HG02870 (cell line): ENCODE results near the gene SAXO1.
A peak's percentile ranks its signal among the peaks of the same experiment; 100 is the strongest.
"Not testable (repeated sequence)": the region's sequence is repeated elsewhere in the genome, so short reads cannot be mapped to it uniquely, and the experiment has no call there.

ENCODE experiments used
- ATAC-seq: cut with Tn5 transposase; IDR thresholded peaks from one replicate; pipeline ENCODE4 v1.9.1; 2021; ENCODE audit warnings: mild to moderate bottlenecking, moderate library complexity; ENCODE audit not compliant: unreplicated experiment

Gene SAXO1

GRCh38 chr9:19033015-19033414 lies at the start of gene SAXO1:
SAXO1 (minus strand) TSS chr9:19033209; CDS start chr9:19032908, 301 bp downstream.
- ATAC-seq: no peak

GRCh38 chr9:19074836-19075235 lies 41.8 kb upstream of the SAXO1 start:
- ATAC-seq: no peak

- ATAC-seq: no peak
Observed at GRCh38 chr9:19074229-19074628, 41.2 kb upstream of the SAXO1 start.

GRCh38 chr9:19057033-19057432 lies 24.0 kb upstream of the SAXO1 start:
- ATAC-seq: no peak

- ATAC-seq: no peak
Observed at GRCh38 chr9:19050637-19051591, 17.9 kb upstream of the SAXO1 start.

GRCh38 chr9:19049917-19050636 lies 17.1 kb upstream of the SAXO1 start:
- ATAC-seq: no peak

GRCh38 chr9:19048966-19049916 lies 16.2 kb upstream of the SAXO1 start, which contains the start of gene RRAGA:
RRAGA (plus strand) TSS chr9:19049427; CDS start chr9:19049660, 233 bp downstream.
- peak; percentile 86 for ATAC-seq

DNA sequence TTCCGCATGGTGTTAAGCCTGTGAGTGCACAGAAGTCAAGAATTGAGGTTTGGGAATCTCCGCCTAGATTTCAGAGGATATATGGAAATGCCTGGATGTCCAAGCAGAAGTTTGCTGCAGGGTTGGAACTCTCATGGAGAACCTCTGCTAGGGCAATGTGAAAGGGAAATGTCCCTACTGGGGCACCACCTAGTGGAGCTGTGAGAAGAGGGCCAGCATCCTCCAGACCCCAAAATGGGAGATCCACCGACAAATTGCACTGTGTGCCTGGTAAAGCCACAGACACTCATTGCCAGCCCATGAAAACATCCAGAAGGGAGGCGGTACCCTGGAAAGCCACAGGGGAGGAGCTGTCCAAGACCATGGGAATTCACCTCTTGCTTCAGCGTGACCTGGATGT lies 3.6 kb upstream of the SAXO1 start:
- no peak for ATAC-seq

DNA sequence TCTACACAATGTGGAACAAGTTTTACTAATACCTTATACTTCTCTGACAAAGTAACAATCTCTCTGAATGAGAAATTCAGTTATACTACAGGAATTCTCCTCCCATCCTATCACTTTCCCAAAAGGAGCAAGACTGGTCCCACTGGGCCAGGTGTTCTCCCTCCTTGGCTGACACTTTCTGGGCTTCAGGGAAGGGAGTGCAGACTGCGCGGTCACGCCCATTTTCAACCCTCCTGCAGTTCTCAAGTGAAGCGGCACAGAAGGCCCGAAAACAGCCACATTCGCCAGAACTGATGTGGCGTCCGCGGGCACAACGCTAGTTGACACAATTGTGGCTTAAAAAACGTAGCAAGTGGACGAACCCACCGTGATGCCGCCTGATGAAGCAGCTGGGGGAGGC lies 603 bp downstream of the SAXO1 start:
- ATAC-seq: no peak

GRCh38 chr9:19030899-19031298 lies 2.1 kb downstream of the SAXO1 start:
- peak; percentile 88 for ATAC-seq

DNA sequence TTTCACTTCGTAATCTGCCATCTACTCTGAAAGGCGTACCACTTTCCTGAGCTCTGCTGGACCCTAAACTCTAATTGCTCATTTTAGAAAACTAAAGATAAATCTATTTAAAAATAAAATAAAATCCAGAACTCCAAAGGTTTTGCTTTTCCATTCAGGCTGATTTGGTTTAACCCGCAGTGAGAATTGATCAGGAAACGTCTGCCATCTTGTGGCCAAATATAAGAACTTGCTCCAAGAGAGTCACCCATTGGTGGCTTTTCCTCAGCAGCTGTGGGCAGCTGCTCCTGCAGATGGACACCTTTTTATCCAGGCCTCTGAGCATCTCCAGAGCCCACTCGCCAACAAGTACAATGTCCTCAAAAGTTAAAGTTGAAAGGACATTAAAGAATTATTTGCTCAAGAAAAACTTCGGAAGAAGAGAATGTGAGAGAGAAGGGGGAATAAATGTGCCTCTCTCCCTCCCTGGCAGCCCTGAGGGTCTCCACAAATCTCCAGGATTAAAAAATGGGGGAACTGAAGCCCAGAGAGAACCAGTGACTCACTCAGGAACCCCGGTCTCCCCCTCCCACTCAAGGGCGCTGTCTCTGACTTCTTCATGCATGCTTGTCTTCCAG lies 4.1 kb downstream of the SAXO1 start:
- ATAC-seq: peak; percentile 52

- ATAC-seq: no peak
Observed at GRCh38 chr9:19027825-19028224, 5.2 kb downstream of the SAXO1 start.

- no peak for ATAC-seq
Observed at GRCh38 chr9:19026375-19026774, 6.6 kb downstream of the SAXO1 start.

DNA sequence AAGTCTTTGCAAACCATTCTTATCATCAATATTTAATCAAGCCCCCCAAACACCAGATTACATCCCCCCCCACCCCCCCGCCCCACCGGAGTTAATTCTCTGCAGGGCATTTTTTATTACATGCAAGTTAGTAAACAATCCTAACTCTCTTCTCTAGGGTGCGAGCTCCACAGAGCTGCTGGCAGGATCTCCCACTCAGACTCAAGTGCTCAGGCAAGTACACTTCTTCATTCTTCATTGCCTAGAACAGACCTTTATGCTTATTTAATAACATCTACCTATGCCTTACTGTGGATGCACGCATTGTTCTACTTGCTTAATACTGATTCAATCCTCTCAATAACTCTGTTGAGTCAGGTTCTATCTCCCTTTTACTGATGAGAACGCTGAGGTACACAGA lies 9.9 kb downstream of the SAXO1 start:
- no peak for ATAC-seq

GRCh38 chr9:19022206-19022605 lies 10.8 kb downstream of the SAXO1 start:
- peak; percentile 81 for ATAC-seq

- not testable (repeated sequence) for ATAC-seq
Observed at GRCh38 chr9:19021649-19022048, 11.4 kb downstream of the SAXO1 start.

GRCh38 chr9:19020886-19021455 lies 12.0 kb downstream of the SAXO1 start:
- no peak for ATAC-seq

DNA sequence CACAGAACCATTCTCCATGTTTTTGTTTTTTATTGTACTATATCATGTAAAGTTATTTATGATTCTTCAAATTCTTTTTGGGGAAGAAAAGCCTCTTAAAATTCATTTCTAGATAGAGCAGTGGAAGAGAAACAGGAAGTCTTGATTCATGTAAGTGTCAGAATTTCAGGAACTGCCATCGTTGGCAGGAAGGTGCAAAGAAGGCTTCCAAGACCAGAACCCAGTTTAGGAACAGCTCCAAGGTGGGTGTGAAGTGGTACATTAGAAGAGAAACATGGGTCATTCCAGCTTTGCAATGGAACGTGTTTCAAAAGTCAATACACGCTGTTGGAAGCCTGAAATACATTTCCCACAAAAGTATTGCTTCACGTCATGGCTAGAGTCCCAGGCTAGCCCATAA lies 14.8 kb downstream of the SAXO1 start:
- ATAC-seq: no peak

DNA sequence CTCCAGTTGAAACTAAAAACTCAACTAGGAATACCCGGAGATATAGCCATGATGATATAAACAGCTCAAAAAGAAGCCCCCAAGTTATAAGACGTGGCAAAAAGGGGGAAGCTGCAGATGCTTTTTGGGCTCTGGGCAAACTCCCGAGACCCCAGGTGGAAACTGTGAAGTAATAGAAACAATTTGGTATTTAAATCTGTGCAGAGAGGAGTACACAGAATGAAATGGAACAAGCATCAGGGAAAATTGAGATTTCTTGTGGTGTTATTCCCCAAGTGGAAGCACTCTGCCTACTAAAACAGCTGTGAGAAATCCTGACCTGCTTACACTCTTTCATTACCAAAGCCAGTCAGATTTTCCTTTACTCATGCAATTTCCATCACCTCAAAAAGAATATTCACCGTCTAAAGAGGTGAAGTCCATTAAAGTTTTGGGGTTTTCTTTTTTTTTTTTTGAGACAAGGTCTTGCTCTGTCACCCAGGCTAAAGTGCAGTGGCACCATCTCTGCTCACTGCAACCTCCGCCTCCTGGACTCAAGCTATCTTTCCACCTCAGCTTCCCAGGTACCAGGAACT lies 23.5 kb downstream of the SAXO1 start:
- ATAC-seq: no peak

DNA sequence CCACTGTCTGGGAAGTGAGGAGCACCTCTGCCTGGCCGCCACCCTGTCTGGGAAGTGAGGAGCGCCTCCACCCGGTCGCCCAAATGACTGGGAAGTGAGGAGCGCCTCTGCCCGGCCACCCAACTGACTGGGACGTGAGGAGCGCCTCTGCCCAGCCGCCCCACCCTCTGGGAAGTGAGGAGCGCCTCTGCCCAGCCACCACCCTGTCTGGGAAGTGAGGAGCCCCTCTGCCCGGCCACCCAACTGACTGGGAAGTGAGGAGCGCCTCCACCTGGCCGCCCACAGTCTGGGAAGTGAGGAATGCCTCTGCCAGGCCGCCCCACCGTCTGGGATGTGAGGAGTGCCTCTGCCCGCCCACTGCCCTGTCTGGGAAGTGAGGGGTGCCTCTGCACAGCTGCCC lies 32.9 kb downstream of the SAXO1 start:
- no peak for ATAC-seq
